ENCODE results near the gene PTF1A. TPM values are rescaled to one million over a fixed set of nuclear protein-coding genes. Genes with fewer than 3 reads are reported as not detected.

Gene PTF1A
- total RNA-seq, 1 donor from 2014 or later = 50.7 TPM

GRCh38 chr10:23173214-23174073 is 18.7 kb upstream of the PTF1A start:
- TF ChIP-seq CTCF (IDR thresholded peaks at IDR 0.05; ENCODE audit: unreplicated experiment) = peak; percentile 43
- Mint-ChIP-seq H3K4me1 (ENCODE audit: low read depth) (peaks cover 17% of the 10 kb centered on the region), H3K27ac (peak overlapping the region; percentile 92), H3K4me3 (ENCODE audit: low read depth) (peak overlapping the region; percentile 84), H3K36me3 (ENCODE audit: insufficient read depth) (peaks cover 4% of the 10 kb centered on the region), H3K27me3 (peaks cover 83% of the 10 kb centered on the region), H3K9me3 (ENCODE audit: low read depth) (no peaks in the 10 kb centered on the region)
- DNase-seq (ENCODE audit: low spot score, unreplicated experiment) = peak; percentile 42

GRCh38 chr10:23174074-23174976 is 17.8 kb upstream of the PTF1A start:
- TF ChIP-seq CTCF (IDR thresholded peaks at IDR 0.05; ENCODE audit: unreplicated experiment) = no peak
- peaks cover 83% of the 10 kb centered on the region for H3K27me3 Mint-ChIP-seq
- peaks cover 4% of the 10 kb centered on the region for H3K36me3 Mint-ChIP-seq (ENCODE audit: insufficient read depth)
- peak overlapping the region; percentile 77 for H3K4me3 Mint-ChIP-seq (ENCODE audit: low read depth)
- DNase-seq (ENCODE audit: low spot score, unreplicated experiment) = no peak
- peaks cover 17% of the 10 kb centered on the region for H3K4me1 Mint-ChIP-seq (ENCODE audit: low read depth)
- no peaks in the 10 kb centered on the region for H3K9me3 Mint-ChIP-seq (ENCODE audit: low read depth)
- H3K27ac Mint-ChIP-seq = peak overlapping the region; percentile 37

- no peak for DNase-seq (ENCODE audit: low spot score, unreplicated experiment)
- Mint-ChIP-seq H3K4me1 (ENCODE audit: low read depth) (peaks cover 17% of the 10 kb centered on the region), H3K27me3 (peaks cover 85% of the 10 kb centered on the region), H3K4me3 (ENCODE audit: low read depth) (peak overlapping the region; percentile 66), H3K27ac (peak overlapping the region; percentile 52), H3K36me3 (ENCODE audit: insufficient read depth) (peaks cover 4% of the 10 kb centered on the region), H3K9me3 (ENCODE audit: low read depth) (no peaks in the 10 kb centered on the region)
- TF ChIP-seq CTCF (IDR thresholded peaks at IDR 0.05; ENCODE audit: unreplicated experiment) = no peak
Measured at GRCh38 chr10:23174977-23175512, 17.1 kb upstream of the PTF1A start.

GRCh38 chr10:23186178-23186577 is 5.9 kb upstream of the PTF1A start:
- H3K27ac Mint-ChIP-seq = no peak overlapping the region
- DNase-seq (ENCODE audit: low spot score, unreplicated experiment) = no peak
- no peaks in the 10 kb centered on the region for H3K9me3 Mint-ChIP-seq (ENCODE audit: low read depth)
- H3K36me3 Mint-ChIP-seq (ENCODE audit: insufficient read depth) = no peaks in the 10 kb centered on the region
- no peak for TF ChIP-seq CTCF (IDR thresholded peaks at IDR 0.05; ENCODE audit: unreplicated experiment)
- peaks cover 22% of the 10 kb centered on the region for H3K4me1 Mint-ChIP-seq (ENCODE audit: low read depth)
- H3K4me3 Mint-ChIP-seq (ENCODE audit: low read depth) = no peak overlapping the region
- peaks cover 56% of the 10 kb centered on the region for H3K27me3 Mint-ChIP-seq

- Mint-ChIP-seq H3K4me1 (ENCODE audit: low read depth) (peaks cover 22% of the 10 kb centered on the region), H3K27ac (no peak overlapping the region), H3K36me3 (ENCODE audit: insufficient read depth) (no peaks in the 10 kb centered on the region), H3K27me3 (peaks cover 54% of the 10 kb centered on the region), H3K9me3 (ENCODE audit: low read depth) (no peaks in the 10 kb centered on the region), H3K4me3 (ENCODE audit: low read depth) (no peak overlapping the region)
- no peak for TF ChIP-seq CTCF (IDR thresholded peaks at IDR 0.05; ENCODE audit: unreplicated experiment)
- no peak for DNase-seq (ENCODE audit: low spot score, unreplicated experiment)
Measured at GRCh38 chr10:23186697-23187096, 5.4 kb upstream of the PTF1A start.

Data from progenitor cell of endocrine pancreas (in vitro differentiated cells).